IMR-90 (cell line): ENCODE results near the gene TLX1. TPM values are rescaled to one million over a fixed set of nuclear protein-coding genes. Genes with fewer than 3 reads are reported as not detected.

Source experiments
- ATAC-seq: fragments of 200-7000 bp; cut with Tn5 transposase; 2 replicates; pipeline ENCODE4 v1.9.1; 2020; ENCODE audit warnings: low read depth, mild to moderate bottlenecking, moderate library complexity
- BruUV-seq: library from RNA; stranded (reverse); fragments of 400-500 nt; replicated peaks from 2 replicates; lab custom pipeline; 2021; lab: Mats Ljungman, UMichigan
- CTCF ChIA-PET: fragments of 300-600 bp; formaldehyde crosslinking; extraction: SDS; loops from one replicate; lab custom pipeline; 2021; ENCODE audit warnings: antibody characterized with exemption; lab: Yijun Ruan, JAX
- POLR2A ChIA-PET: fragments of 300-600 bp; sonication (Branson Sonifier 250); formaldehyde crosslinking; loops from one replicate; lab custom pipeline; 2022; ENCODE audit warnings: antibody characterized with exemption; ENCODE audit not compliant: unreplicated experiment; lab: Charles Lee
- DNase-seq: peaks from one replicate; pipeline ENCODE4 v3.0.0; 2013
- H2AFZ ChIP-seq: replicated peaks from 2 replicates; pipeline ENCODE3; 2013; ENCODE audit warnings: low read length, mild to moderate bottlenecking; ENCODE audit not compliant: poor library complexity
- H2AK5ac ChIP-seq: 2 replicates; pipeline ENCODE4 v1.6.1; 2013; ENCODE audit warnings: low read depth, low read length, inconsistent platforms
- H2AK9ac ChIP-seq: replicated peaks from 2 replicates; pipeline ENCODE3; 2013; ENCODE audit warnings: mild to moderate bottlenecking, low read depth, low read length, moderate library complexity; ENCODE audit not compliant: poor library complexity
- H2BK120ac ChIP-seq: 2 replicates; pipeline ENCODE4 v1.6.1; 2013; ENCODE audit warnings: low read depth, low read length, inconsistent platforms
- H2BK15ac ChIP-seq: 3 replicates; pipeline ENCODE4 v1.6.1; 2013; ENCODE audit warnings: low read depth, low read length, inconsistent platforms
- H2BK20ac ChIP-seq: 2 replicates; pipeline ENCODE4 v1.6.1; 2013; ENCODE audit warnings: low read depth, mild to moderate bottlenecking, inconsistent platforms, low read length, moderate library complexity
- H2BK5ac ChIP-seq: 2 replicates; pipeline ENCODE4 v1.6.1; 2013; ENCODE audit warnings: mild to moderate bottlenecking, low read depth, low read length, inconsistent platforms; ENCODE audit not compliant: poor library complexity, severe bottlenecking
- H3K14ac ChIP-seq: replicated peaks from 2 replicates; pipeline ENCODE4 v1.6.1; 2013; ENCODE audit warnings: low read depth, low read length, inconsistent platforms
- H3K18ac ChIP-seq: 2 replicates; pipeline ENCODE4 v1.6.1; 2013; ENCODE audit warnings: low read depth, low read length, control low read depth
- H3K23ac ChIP-seq: 2 replicates; pipeline ENCODE4 v1.6.1; 2013; ENCODE audit warnings: low read depth, low read length, inconsistent platforms
- H3K27ac ChIP-seq: 2 replicates; pipeline ENCODE4 v1.5.1; 2013; ENCODE audit warnings: mild to moderate bottlenecking, control low read depth, low read length; ENCODE audit not compliant: insufficient read depth
- H3K27me3 ChIP-seq: 2 replicates; pipeline ENCODE4 v1.6.1; 2013; ENCODE audit warnings: low read length; ENCODE audit not compliant: control insufficient read depth, insufficient read depth
- H3K36me3 ChIP-seq: 2 replicates; pipeline ENCODE4 v1.6.1; 2013; ENCODE audit warnings: low read length, mixed read lengths; ENCODE audit not compliant: control insufficient read depth, insufficient read depth
- H3K4ac ChIP-seq: 2 replicates; pipeline ENCODE4 v1.6.1; 2013; ENCODE audit warnings: low read depth, low read length, inconsistent platforms
- H3K4me1 ChIP-seq: 2 replicates; pipeline ENCODE4 v1.6.1; 2013; ENCODE audit warnings: low read length, mixed read lengths; ENCODE audit not compliant: control insufficient read depth, insufficient read depth
- H3K4me2 ChIP-seq: 2 replicates; pipeline ENCODE4 v1.6.1; 2013; ENCODE audit warnings: low read depth, mild to moderate bottlenecking, control low read depth, low read length, moderate library complexity
- H3K4me3 ChIP-seq: 2 replicates; pipeline ENCODE4 v1.5.1; 2013; ENCODE audit warnings: low read depth, mild to moderate bottlenecking, control low read depth, low read length, moderate library complexity; ENCODE audit not compliant: insufficient read depth
- H3K56ac ChIP-seq: 2 replicates; pipeline ENCODE4 v1.6.1; 2013; ENCODE audit warnings: low read length, inconsistent platforms; ENCODE audit not compliant: insufficient read depth; ENCODE audit errors: extremely low read depth
- H3K79me1 ChIP-seq, 2 experiments: 2 replicates each; pipeline ENCODE4 v1.6.1; 2013; ENCODE audit warnings: low read length in 2 of 2, inconsistent platforms in 1 of 2, low read depth in 1 of 2
- H3K9ac ChIP-seq: 2 replicates; pipeline ENCODE4 v1.6.1; 2013; ENCODE audit warnings: low read depth, low read length, control low read depth
- H3K9me1 ChIP-seq: 2 replicates; pipeline ENCODE4 v1.6.1; 2013; ENCODE audit warnings: low read length, inconsistent platforms; ENCODE audit not compliant: insufficient read depth
- H3K9me3 ChIP-seq: 2 replicates; pipeline ENCODE4 v1.6.1; 2013; ENCODE audit warnings: low read length; ENCODE audit not compliant: control insufficient read depth, insufficient read depth
- H4K20me1 ChIP-seq: 2 replicates; pipeline ENCODE4 v1.6.1; 2013; ENCODE audit warnings: low read length, inconsistent platforms; ENCODE audit not compliant: insufficient read depth
- H4K5ac ChIP-seq: 2 replicates; pipeline ENCODE4 v1.6.1; 2013; ENCODE audit warnings: mild to moderate bottlenecking, low read depth, low read length, control low read depth
- H4K8ac ChIP-seq, 2 experiments: 2 replicates each; pipeline ENCODE4 v1.6.1; 2013; ENCODE audit warnings: low read depth in 2 of 2, low read length in 2 of 2, control low read depth in 1 of 2, inconsistent platforms in 1 of 2
- H4K91ac ChIP-seq: 2 replicates; pipeline ENCODE4 v1.6.1; 2013; ENCODE audit warnings: low read depth, low read length, inconsistent platforms; ENCODE audit not compliant: insufficient read depth
- BHLHE40 ChIP-seq: fragments of 150-350 bp; IDR thresholded peaks from 2 replicates; pipeline ENCODE4 v1.6.1; 2016; ENCODE audit warnings: mild to moderate bottlenecking, low read depth, low read length
- CEBPB ChIP-seq: IDR thresholded peaks from 2 replicates; pipeline ENCODE4 v1.6.1; 2012; ENCODE audit warnings: low read depth, low read length, improper control_type of control experiment
- CHD1 ChIP-seq: IDR thresholded peaks from 2 replicates; pipeline ENCODE4 v1.6.1; 2012; ENCODE audit warnings: low read depth, low read length, improper control_type of control experiment
- CTCF ChIP-seq: conservative IDR thresholded peaks from 2 replicates; pipeline ENCODE4 v1.5.1; 2012; ENCODE audit warnings: mild to moderate bottlenecking, low read depth, low read length, improper control_type of control experiment
- ELK1 ChIP-seq: fragments of 150-350 bp; IDR thresholded peaks from 2 replicates; pipeline ENCODE4 v1.6.1; 2016; ENCODE audit warnings: low read depth, mild to moderate bottlenecking, low read length, moderate library complexity, borderline replicate concordance
- MAZ ChIP-seq: IDR thresholded peaks from 2 replicates; pipeline ENCODE4 v1.6.1; 2012; ENCODE audit warnings: low read depth, mild to moderate bottlenecking, low read length, improper control_type of control experiment, moderate library complexity, borderline replicate concordance
- POLR2A ChIP-seq: IDR thresholded peaks from 2 replicates; pipeline ENCODE4 v1.6.1; 2012; ENCODE audit warnings: mild to moderate bottlenecking, low read depth, low read length
- RAD21 ChIP-seq: IDR thresholded peaks from 2 replicates; pipeline ENCODE4 v1.6.1; 2012; ENCODE audit warnings: low read length, improper control_type of control experiment
- SMC3 ChIP-seq: fragments of 150-350 bp; IDR thresholded peaks from 2 replicates; pipeline ENCODE4 v1.6.1; 2016; ENCODE audit warnings: low read depth, mild to moderate bottlenecking, antibody characterized with exemption, low read length, moderate library complexity
- USF2 ChIP-seq: fragments of 150-350 bp; IDR thresholded peaks from 2 replicates; pipeline ENCODE4 v1.6.1; 2017; ENCODE audit warnings: mild to moderate bottlenecking, antibody characterized with exemption, low read length, low read depth
- WGBS, 2 experiments: methylation state at CpG; one replicate each; pipeline versions ENCODE4 v1.1.5 to v1.1.7; 2013; ENCODE audit warnings: missing lambda C conversion rate in 2 of 2; ENCODE audit not compliant: insufficient read length in 1 of 2; ENCODE audit errors: extremely low coverage in 2 of 2; 5-methylcytosine and 5-hydroxymethylcytosine counted together
- dilution Hi-C: fragments of 300-500 bp; cut with HindIII; formaldehyde crosslinking; loops from one replicate; pipeline ENCODE4 v1.14.3; 2018; ENCODE audit warnings: low sequenced_read_pairs; ENCODE audit not compliant: unreplicated experiment
- in situ Hi-C: fragments of 300-500 bp; cut with MboI; formaldehyde crosslinking; loops from 3 replicates; pipeline ENCODE4 v1.14.3; 2019; ENCODE audit warnings: low sequenced_read_pairs, inconsistent platforms, mixed read lengths
- intact Hi-C: fragments of 100-400 bp; cut with micrococcal nuclease; formaldehyde crosslinking; loops from 2 replicates; pipeline ENCODE4 v1.10.0; 2022
- polyA plus RNA-seq, 3 experiments: library from polyadenylated mRNA; depleted of rRNA; stranded (reverse); fragments of >200 nt; gene quantifications; 2 replicates each; pipeline ENCODE4 v1.2.3, GENCODE V29; 2012; ENCODE audit warnings: low replicate concordance in 1 of 3
- total RNA-seq: library from RNA; depleted of rRNA; stranded (reverse); fragments of >200 nt; gene quantifications from 2 replicates; pipeline ENCODE4 v1.2.3, GENCODE V29; 2012

The TLX1 gene
- total and polyA plus RNA-seq, 2 of the 4 experiments (the other 2 are of a cell fraction) = not detected

- Histone ChIP-seq H3K9me1 (peaks cover 2% of the 10 kb centered on the region; the same call in 1 of the 2 replicates), H3K56ac (no peak overlapping the region), H3K14ac (no peak overlapping the region), H2BK5ac (no peak overlapping the region), H3K9me3 (peaks cover 1% of the 10 kb centered on the region; the same call in 1 of the 2 replicates), H4K91ac (no peak overlapping the region), H2BK15ac (no peak overlapping the region), H3K4me3 (no peak overlapping the region), H3K27ac (no peak overlapping the region), H2AK5ac (no peak overlapping the region), H3K4me2 (no peak overlapping the region), H4K5ac (no peak overlapping the region), H3K27me3 (peaks cover 92% of the 10 kb centered on the region), H2BK20ac (no peak overlapping the region), H3K4ac (no peak overlapping the region), H2AFZ (no peak overlapping the region), H3K36me3 (no peaks in the 10 kb centered on the region), H3K79me1 (no peaks in the 10 kb centered on the region), H4K8ac (no peak overlapping the region), H2AK9ac (no peak overlapping the region), H3K9ac (no peak overlapping the region), H3K23ac (no peak overlapping the region), H4K20me1 (peaks cover 12% of the 10 kb centered on the region; the same call in 1 of the 2 replicates), H3K18ac (no peak overlapping the region), H3K4me1 (no peaks in the 10 kb centered on the region), H2BK120ac (no peak overlapping the region)
- in situ Hi-C loops (loop anchor here (5.0 kb wide), 1 partner anchor 44 kb away; no protein-coding TSS in a partner anchor), dilution Hi-C loops (no loop called here), intact Hi-C loops (no loop called here)
- no TSS peak for BruUV-seq
- CTCF ChIA-PET = interaction anchor here (1.4 to 1.9 kb wide), 10 partner anchors 9 to 123 kb away, joined by 3 to 15 read pairs (median 6); partner anchors contain the start of gene KAZALD1
- POLR2A ChIA-PET = no interaction called here
- ATAC-seq (no peak), DNase-seq (no peak)
- TF ChIP-seq CTCF (no peak), RAD21 (no peak), CHD1 (no peak), SMC3 (no peak), MAZ (no peak), POLR2A (no peak), USF2 (no peak), ELK1 (no peak), CEBPB (no peak), BHLHE40 (no peak)
- 0% methylated on average over 2 of the region's 8 CpGs; no CpG with 5 or more reads in 1 of the 2 experiments for WGBS, 2 experiments
Measured at GRCh38 chr10:101140950-101141615, 10.0 kb downstream of the TLX1 start.
